Measurements from ENCODE around the gene C1QTNF4. TPM values are rescaled to one million over a fixed set of nuclear protein-coding genes. Genes with fewer than 3 reads are reported as not detected.

C1QTNF4 gene
- total and polyA plus RNA-seq, 2 of the 13 experiments (the other 11 are each of a cell fraction or from before 2014, with no cell fraction given), result not detected

- TF ChIP-seq SNAPC4 (CRISPR knock-in tag; IDR thresholded peaks at IDR 0.05) (no peak), ZNF609 (CRISPR knock-in tag; IDR thresholded peaks at IDR 0.05; ENCODE audit: borderline replicate concordance) (peak; percentile 57; the same call in 1 of the 2 replicates), LBX2 (CRISPR knock-in tag; IDR thresholded peaks at IDR 0.05; ENCODE audit: borderline replicate concordance) (no peak; the same call in 1 of the 2 replicates), NFKBIZ (CRISPR knock-in tag; IDR thresholded peaks at IDR 0.05) (peak; percentile 67; the same call in 1 of the 2 replicates), MED8 (CRISPR knock-in tag; IDR thresholded peaks at IDR 0.05; ENCODE audit: insufficient replicate concordance) (peak; percentile 94), ZNF121 (CRISPR knock-in tag; IDR thresholded peaks at IDR 0.05) (0 out of 2 replicates have a peak, but pooled peaks have one; percentile 27), PITX1 (CRISPR knock-in tag; IDR thresholded peaks at IDR 0.05) (peak; percentile 74), MXD3 (CRISPR knock-in tag; IDR thresholded peaks at IDR 0.05) (peak; percentile 93), DDIT3 (CRISPR knock-in tag; IDR thresholded peaks at IDR 0.05) (no peak), ZNF350 (CRISPR knock-in tag; IDR thresholded peaks at IDR 0.05; ENCODE audit: borderline replicate concordance, low read depth) (peak; percentile 98), HES4 (CRISPR knock-in tag; IDR thresholded peaks at IDR 0.05; ENCODE audit: borderline replicate concordance) (0 out of 2 replicates have a peak, but pooled peaks have one; percentile 23), THAP9 (CRISPR knock-in tag; IDR thresholded peaks at IDR 0.05; ENCODE audit: borderline replicate concordance) (peak; percentile 94)
Observed at GRCh38 chr11:47578524-47579494, 15.4 kb downstream of the C1QTNF4 start, which contains the start of the genes KBTBD4 and NDUFS3 (continued).
